KMS-11 (cell line): ENCODE measurements around the gene NUP98.

ENCODE experiments used
- H2AFZ ChIP-seq: fragments of 200-600 bp; sonication (generic); 2 replicates; pipeline ENCODE4 v1.6.1; 2016; ENCODE audit warnings: antibody characterized with exemption, mixed run types, low read depth
- H3K27ac ChIP-seq: fragments of 200-600 bp; sonication (generic); 2 replicates; pipeline ENCODE4 v1.6.1; 2016; ENCODE audit warnings: mild to moderate bottlenecking, mixed run types
- H3K27me3 ChIP-seq: fragments of 200-600 bp; sonication (generic); 2 replicates; pipeline ENCODE4 v1.6.1; 2017; ENCODE audit warnings: mild to moderate bottlenecking, low read depth, mixed run types, moderate library complexity; ENCODE audit not compliant: insufficient read depth
- H3K36me3 ChIP-seq: fragments of 200-600 bp; sonication (generic); 2 replicates; pipeline ENCODE4 v1.6.1; 2017; ENCODE audit warnings: mild to moderate bottlenecking, mixed run types; ENCODE audit not compliant: insufficient read depth
- H3K4me1 ChIP-seq: fragments of 200-600 bp; sonication (generic); 2 replicates; pipeline ENCODE4 v1.6.1; 2016; ENCODE audit warnings: mild to moderate bottlenecking, low read depth, mixed run types; ENCODE audit not compliant: poor library complexity, severe bottlenecking
- H3K4me2 ChIP-seq: fragments of 200-600 bp; sonication (generic); 2 replicates; pipeline ENCODE4 v1.7.0; 2016; ENCODE audit warnings: mild to moderate bottlenecking, mixed run types
- H3K4me3 ChIP-seq: fragments of 200-600 bp; sonication (generic); IDR thresholded peaks from 2 replicates; pipeline ENCODE4 v1.6.1; 2017; ENCODE audit warnings: low read depth, low read length, mixed read lengths; ENCODE audit not compliant: insufficient read depth
- H3K79me2 ChIP-seq: fragments of 200-600 bp; sonication (generic); 2 replicates; pipeline ENCODE4 v1.6.1; 2016; ENCODE audit warnings: low read depth, mixed run types; ENCODE audit not compliant: insufficient read depth
- H3K9ac ChIP-seq: fragments of 200-600 bp; sonication (generic); 2 replicates; pipeline ENCODE4 v1.6.1; 2016; ENCODE audit warnings: mild to moderate bottlenecking, mixed run types
- H4K20me1 ChIP-seq: fragments of 200-600 bp; sonication (generic); 2 replicates; pipeline ENCODE4 v1.6.1; 2016; ENCODE audit warnings: mild to moderate bottlenecking, mixed run types; ENCODE audit not compliant: insufficient read depth
- CTCF ChIP-seq: fragments of 200-600 bp; sonication (generic); conservative IDR thresholded peaks from 2 replicates; pipeline ENCODE4 v1.6.1; 2017; ENCODE audit warnings: low read depth, mild to moderate bottlenecking, antibody characterized with exemption, low read length, moderate library complexity, mixed read lengths

NUP98 gene

GRCh38 chr11:3837793-3838192, 40.4 kb upstream of the NUP98 start:
- Histone ChIP-seq H3K9ac (no peak overlapping the region), H3K4me3 (no peak overlapping the region), H3K79me2 (peaks cover 58% of the 10 kb centered on the region; the same call in 1 of the 2 replicates), H3K36me3 (no peaks in the 10 kb centered on the region), H3K4me1 (peaks cover 52% of the 10 kb centered on the region), H3K27me3 (no peaks in the 10 kb centered on the region), H3K4me2 (0 out of 2 replicates have a peak overlapping the region, but pooled peaks have one; percentile 7), H2AFZ (no peak overlapping the region), H4K20me1 (0 out of 2 replicates have a peak, but pooled peaks cover 4% of the 10 kb centered on the region), H3K27ac (no peak overlapping the region)
- no peak for TF ChIP-seq CTCF

GRCh38 chr11:3836903-3837302, 39.5 kb upstream of the NUP98 start:
- peaks cover 60% of the 10 kb centered on the region; the same call in 1 of the 2 replicates for H3K79me2 ChIP-seq
- H3K27me3 ChIP-seq: no peaks in the 10 kb centered on the region
- no peak overlapping the region for H3K4me3 ChIP-seq
- no peak for TF ChIP-seq CTCF
- no peak overlapping the region for H3K27ac ChIP-seq
- 0 out of 2 replicates have a peak, but pooled peaks cover 4% of the 10 kb centered on the region for H4K20me1 ChIP-seq
- no peak overlapping the region for H3K4me2 ChIP-seq
- no peak overlapping the region for H3K9ac ChIP-seq
- peaks cover 46% of the 10 kb centered on the region for H3K4me1 ChIP-seq
- no peak overlapping the region for H2AFZ ChIP-seq
- no peaks in the 10 kb centered on the region for H3K36me3 ChIP-seq

- no peak overlapping the region for H3K9ac ChIP-seq
- H4K20me1 ChIP-seq: 0 out of 2 replicates have a peak, but pooled peaks cover 4% of the 10 kb centered on the region
- no peak for TF ChIP-seq CTCF
- no peak overlapping the region for H3K27ac ChIP-seq
- H3K4me1 ChIP-seq: peaks cover 42% of the 10 kb centered on the region
- H3K4me2 ChIP-seq: no peak overlapping the region
- no peaks in the 10 kb centered on the region for H3K27me3 ChIP-seq
- H2AFZ ChIP-seq: no peak overlapping the region
- H3K36me3 ChIP-seq: no peaks in the 10 kb centered on the region
- peaks cover 60% of the 10 kb centered on the region; the same call in 1 of the 2 replicates for H3K79me2 ChIP-seq
- no peak overlapping the region for H3K4me3 ChIP-seq
Measured at GRCh38 chr11:3835751-3836150, 38.4 kb upstream of the NUP98 start.

- Histone ChIP-seq H3K4me3 (no peak overlapping the region), H2AFZ (no peak overlapping the region), H3K4me1 (peaks cover 40% of the 10 kb centered on the region), H3K36me3 (no peaks in the 10 kb centered on the region), H4K20me1 (0 out of 2 replicates have a peak, but pooled peaks cover 4% of the 10 kb centered on the region), H3K27me3 (no peaks in the 10 kb centered on the region), H3K9ac (no peak overlapping the region), H3K4me2 (no peak overlapping the region), H3K79me2 (peaks cover 55% of the 10 kb centered on the region; the same call in 1 of the 2 replicates), H3K27ac (no peak overlapping the region)
- TF ChIP-seq CTCF: no peak
Measured at GRCh38 chr11:3834664-3835461, 37.5 kb upstream of the NUP98 start.
